OCI-LY1 (cell line): ENCODE data around the gene GNA12.

Experiments
- H2AFZ ChIP-seq: fragments of 200-600 bp; sonication (generic), shearing (Covaris generic); 2 replicates; pipeline ENCODE4 v1.6.0; 2014; ENCODE audit warnings: antibody characterized with exemption, mild to moderate bottlenecking, low read length
- H3F3A ChIP-seq: fragments of 200-600 bp; sonication (generic), shearing (Covaris generic); 2 replicates; pipeline ENCODE4 v1.6.0; 2014; ENCODE audit warnings: mild to moderate bottlenecking, antibody characterized with exemption, low read length, moderate library complexity; ENCODE audit not compliant: insufficient read depth
- H3K27ac ChIP-seq: fragments of 200-600 bp; sonication (generic); 2 replicates; pipeline ENCODE4 v1.5.1; 2014; ENCODE audit warnings: low read length, mixed run types, mild to moderate bottlenecking, low read depth; ENCODE audit not compliant: poor library complexity, severe bottlenecking
- H3K27me3 ChIP-seq: fragments of 200-600 bp; sonication (generic); 2 replicates; pipeline ENCODE4 v1.6.0; 2014; ENCODE audit warnings: antibody characterized with exemption, mild to moderate bottlenecking, low read length, moderate library complexity; ENCODE audit not compliant: insufficient read depth
- H3K36me3 ChIP-seq: fragments of 200-600 bp; sonication (generic); 2 replicates; pipeline ENCODE4 v1.6.1; 2014; ENCODE audit warnings: mild to moderate bottlenecking, antibody characterized with exemption, low read length, moderate library complexity, mixed read lengths; ENCODE audit not compliant: insufficient read depth
- H3K4me1 ChIP-seq: fragments of 200-600 bp; sonication (generic); 2 replicates; pipeline ENCODE4 v1.5.1; 2014; ENCODE audit warnings: mild to moderate bottlenecking, low read length, moderate library complexity; ENCODE audit not compliant: insufficient read depth, severe bottlenecking
- H3K4me2 ChIP-seq: fragments of 200-600 bp; sonication (generic), shearing (Covaris generic); 2 replicates; pipeline ENCODE4 v1.6.1; 2014; ENCODE audit warnings: low read length
- H3K4me3 ChIP-seq: fragments of 200-600 bp; sonication (generic); 2 replicates; pipeline ENCODE4 v1.5.1; 2014; ENCODE audit warnings: low read length, low read depth, mild to moderate bottlenecking, mixed read lengths; ENCODE audit not compliant: poor library complexity, severe bottlenecking
- H3K79me2 ChIP-seq: fragments of 200-600 bp; shearing (Covaris generic); 2 replicates; pipeline ENCODE4 v1.6.1; 2016; ENCODE audit warnings: mixed run types, low read length, mixed read lengths; ENCODE audit not compliant: insufficient read depth
- H3K9ac ChIP-seq: fragments of 200-600 bp; sonication (generic), shearing (Covaris generic); 2 replicates; pipeline ENCODE4 v1.6.1; 2014; ENCODE audit warnings: mild to moderate bottlenecking, low read length, mixed read lengths
- H3K9me2 ChIP-seq: fragments of 200-600 bp; sonication (generic), shearing (Covaris generic); 2 replicates; pipeline ENCODE4 v1.6.1; 2014; ENCODE audit warnings: low read depth, mild to moderate bottlenecking, low read length, mixed read lengths
- H3K9me3 ChIP-seq: fragments of 200-600 bp; shearing (Covaris generic); 2 replicates; pipeline ENCODE4 v1.6.1; 2014; ENCODE audit warnings: low read length, mixed read lengths
- H4K20me1 ChIP-seq: fragments of 200-600 bp; sonication (generic), shearing (Covaris generic); 2 replicates; pipeline ENCODE4 v1.6.0; 2016; ENCODE audit warnings: mild to moderate bottlenecking, low read length; ENCODE audit not compliant: insufficient read depth
- EZH2 ChIP-seq: fragments of 200-600 bp; sonication (generic), shearing (Covaris generic); IDR thresholded peaks from 2 replicates; pipeline ENCODE4 v1.8.0; 2017; ENCODE audit warnings: borderline replicate concordance, mixed run types, mild to moderate bottlenecking, antibody characterized with exemption, low read length, moderate library complexity, mixed read lengths
- TF ChIP-seq, protein P1 (sequence below): fragments of 200-600 bp; sonication (generic), shearing (Covaris generic); IDR thresholded peaks from 2 replicates; pipeline ENCODE4 v1.5.1; 2017; ENCODE audit warnings: mild to moderate bottlenecking, antibody characterized with exemption, low read length, moderate library complexity, mixed read lengths

GNA12 gene

DNA sequence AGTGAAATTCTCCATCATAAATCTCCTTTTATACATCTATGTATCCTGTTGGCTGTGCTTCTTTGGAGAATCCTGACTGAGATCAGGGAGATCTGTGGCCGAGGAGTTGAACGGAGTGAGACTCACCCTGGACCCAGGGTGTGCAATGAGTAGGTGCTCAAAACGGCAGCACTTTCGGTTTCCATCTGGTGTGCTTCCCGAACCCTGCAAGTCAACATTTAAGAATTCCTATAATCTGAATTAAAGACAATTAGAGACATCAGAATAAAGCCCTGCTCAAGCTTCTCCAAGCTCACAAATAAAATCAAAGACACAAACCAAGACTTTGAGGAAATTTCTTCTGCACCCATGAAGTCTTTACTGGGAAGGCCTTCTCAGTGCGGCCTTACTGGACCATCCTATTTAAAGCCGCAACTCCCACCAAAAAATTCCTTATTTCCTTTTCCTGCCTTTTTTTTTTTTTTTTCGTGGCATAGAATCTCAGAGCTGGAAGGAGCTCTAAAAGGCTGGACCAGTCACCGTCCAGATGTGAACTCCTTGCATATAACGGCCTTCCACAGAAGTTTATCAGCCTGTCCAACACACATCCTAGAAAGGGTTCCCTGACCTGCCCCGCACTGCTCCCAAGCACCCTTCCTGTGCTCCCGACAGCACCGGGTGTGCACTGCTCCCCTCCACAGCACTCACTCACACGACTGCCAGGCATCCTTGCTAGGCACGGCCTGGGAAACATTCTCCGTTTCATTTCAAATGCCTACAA is 29.7 kb downstream of the GNA12 start:
- Histone ChIP-seq H3K36me3 (no peaks in the 10 kb centered on the region), H3K4me3 (no peak overlapping the region), H3K27ac (no peak overlapping the region), H3F3A (no peaks in the 10 kb centered on the region), H3K27me3 (no peaks in the 10 kb centered on the region), H3K4me1 (no peaks in the 10 kb centered on the region), H2AFZ (no peak overlapping the region), H3K79me2 (no peaks in the 10 kb centered on the region), H3K9me3 (no peaks in the 10 kb centered on the region), H4K20me1 (no peaks in the 10 kb centered on the region), H3K9ac (no peak overlapping the region), H3K4me2 (no peak overlapping the region), H3K9me2 (no peaks in the 10 kb centered on the region)
- TF ChIP-seq, protein P1, sequence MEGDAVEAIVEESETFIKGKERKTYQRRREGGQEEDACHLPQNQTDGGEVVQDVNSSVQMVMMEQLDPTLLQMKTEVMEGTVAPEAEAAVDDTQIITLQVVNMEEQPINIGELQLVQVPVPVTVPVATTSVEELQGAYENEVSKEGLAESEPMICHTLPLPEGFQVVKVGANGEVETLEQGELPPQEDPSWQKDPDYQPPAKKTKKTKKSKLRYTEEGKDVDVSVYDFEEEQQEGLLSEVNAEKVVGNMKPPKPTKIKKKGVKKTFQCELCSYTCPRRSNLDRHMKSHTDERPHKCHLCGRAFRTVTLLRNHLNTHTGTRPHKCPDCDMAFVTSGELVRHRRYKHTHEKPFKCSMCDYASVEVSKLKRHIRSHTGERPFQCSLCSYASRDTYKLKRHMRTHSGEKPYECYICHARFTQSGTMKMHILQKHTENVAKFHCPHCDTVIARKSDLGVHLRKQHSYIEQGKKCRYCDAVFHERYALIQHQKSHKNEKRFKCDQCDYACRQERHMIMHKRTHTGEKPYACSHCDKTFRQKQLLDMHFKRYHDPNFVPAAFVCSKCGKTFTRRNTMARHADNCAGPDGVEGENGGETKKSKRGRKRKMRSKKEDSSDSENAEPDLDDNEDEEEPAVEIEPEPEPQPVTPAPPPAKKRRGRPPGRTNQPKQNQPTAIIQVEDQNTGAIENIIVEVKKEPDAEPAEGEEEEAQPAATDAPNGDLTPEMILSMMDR, result no peak
- TF ChIP-seq EZH2, result no peak

GRCh38 chr7:2813350-2814185 is 30.5 kb downstream of the GNA12 start:
- Histone ChIP-seq H3K27ac (no peak overlapping the region), H3K27me3 (no peaks in the 10 kb centered on the region), H3K79me2 (no peaks in the 10 kb centered on the region), H3K9me2 (no peaks in the 10 kb centered on the region), H3K9ac (no peak overlapping the region), H3K36me3 (no peaks in the 10 kb centered on the region), H4K20me1 (no peaks in the 10 kb centered on the region), H3K4me2 (no peak overlapping the region), H3K4me1 (no peaks in the 10 kb centered on the region), H3K4me3 (no peak overlapping the region), H3K9me3 (no peaks in the 10 kb centered on the region), H2AFZ (no peak overlapping the region), H3F3A (no peaks in the 10 kb centered on the region)
- TF ChIP-seq EZH2, result no peak
- TF ChIP-seq, protein P1, result no peak

DNA sequence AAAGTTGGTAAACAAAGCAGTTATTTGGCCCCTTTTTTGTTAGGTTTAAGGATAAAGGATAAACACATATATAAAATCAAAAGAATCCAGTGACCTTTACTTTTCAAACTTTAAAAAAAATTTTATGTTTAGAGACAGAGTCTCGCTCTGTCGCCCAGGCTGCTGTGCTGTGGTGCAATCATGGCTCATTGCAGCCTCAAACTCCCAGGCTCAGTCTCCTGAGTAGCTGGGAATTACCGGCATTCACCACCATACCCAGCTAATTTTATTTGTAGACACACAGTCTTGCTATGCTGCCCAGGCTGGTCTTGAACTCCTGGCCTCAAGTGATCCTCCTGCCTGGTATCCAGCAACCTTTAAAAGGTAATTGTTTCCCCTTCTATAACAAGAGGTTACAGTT is 31.3 kb downstream of the GNA12 start:
- H4K20me1 ChIP-seq, result no peaks in the 10 kb centered on the region
- no peak overlapping the region for H3K4me3 ChIP-seq
- no peak overlapping the region for H3K27ac ChIP-seq
- no peaks in the 10 kb centered on the region for H3K4me1 ChIP-seq
- H3F3A ChIP-seq, result no peaks in the 10 kb centered on the region
- no peaks in the 10 kb centered on the region for H3K36me3 ChIP-seq
- no peak overlapping the region for H3K9ac ChIP-seq
- H2AFZ ChIP-seq, result no peak overlapping the region
- H3K4me2 ChIP-seq, result no peak overlapping the region
- no peaks in the 10 kb centered on the region for H3K9me2 ChIP-seq
- TF ChIP-seq, protein P1, result no peak
- no peak for TF ChIP-seq EZH2
- no peaks in the 10 kb centered on the region for H3K9me3 ChIP-seq
- no peaks in the 10 kb centered on the region for H3K79me2 ChIP-seq
- H3K27me3 ChIP-seq, result no peaks in the 10 kb centered on the region
